Omental fat pad (tissue), 4 donors: ENCODE results near the gene SPECC1. TPM values are rescaled to one million over a fixed set of nuclear protein-coding genes. Genes with fewer than 3 reads are reported as not detected.

Experiments
- ATAC-seq: fragments of 150-250 bp; one replicate; pipeline ENCODE4 v1.9.1; 2016; ENCODE audit warnings: mild to moderate bottlenecking, moderate library complexity; ENCODE audit not compliant: low FRiP score
- DNase-seq: peaks from one replicate; pipeline ENCODE4 v3.0.0-alpha.2; 2019; ENCODE audit warnings: low spot score
- CTCF ChIP-seq, 3 donors: fragments of 450-650 bp; IDR thresholded peaks; one replicate each; pipeline ENCODE4 v1.5.1; 2016 to 2017; ENCODE audit warnings: antibody characterized with exemption in 3 of 3, mild to moderate bottlenecking in 3 of 3, moderate library complexity in 2 of 3
- total RNA-seq, 4 donors: library from RNA; depleted of rRNA; stranded (reverse); fragments of >200 nt; gene quantifications; one replicate each; pipeline ENCODE4 v1.1.0, GENCODE V29; 2016

Gene SPECC1
- total RNA-seq, 4 donors from 2014 or later = 34.2 to 114 (median 53.1) TPM

GRCh38 chr17:20179041-20179440, 169.9 kb downstream of the SPECC1 start:
- ATAC-seq = no peak
- TF ChIP-seq CTCF (IDR thresholded peaks at IDR 0.05) = no peak
- DNase-seq = no peak

GRCh38 chr17:20180661-20181060, 171.5 kb downstream of the SPECC1 start:
- DNase-seq (no peak), ATAC-seq (no peak)
- no peak for TF ChIP-seq CTCF (IDR thresholded peaks at IDR 0.05)

GRCh38 chr17:20184181-20184580, 175.0 kb downstream of the SPECC1 start:
- ATAC-seq (no peak), DNase-seq (no peak)
- no peak for TF ChIP-seq CTCF (IDR thresholded peaks at IDR 0.05)

GRCh38 chr17:20184977-20185619, 175.9 kb downstream of the SPECC1 start:
- DNase-seq (no peak), ATAC-seq (peak; percentile 32)
- no peak for TF ChIP-seq CTCF (IDR thresholded peaks at IDR 0.05)

GRCh38 chr17:20187049-20187448, 177.9 kb downstream of the SPECC1 start:
- no peak for TF ChIP-seq CTCF (IDR thresholded peaks at IDR 0.05)
- ATAC-seq = no peak
- DNase-seq = no peak

GRCh38 chr17:20189302-20189701, 180.1 kb downstream of the SPECC1 start:
- TF ChIP-seq CTCF (IDR thresholded peaks at IDR 0.05) = no peak

GRCh38 chr17:20189979-20190378, 180.8 kb downstream of the SPECC1 start:
- ATAC-seq (no peak), DNase-seq (no peak)
- no peak for TF ChIP-seq CTCF (IDR thresholded peaks at IDR 0.05)

More at GRCh38 chr17:20189302-20189701, 180.1 kb downstream of the SPECC1 start:
- DNase-seq (no peak), ATAC-seq (no peak)
